GM20431 (cell line): Measurements from ENCODE around the gene ATG7.
"Not testable (repeated sequence)": the region's sequence is repeated elsewhere in the genome, so short reads cannot be mapped to it uniquely, and the experiment has no call there.

Experiments used
- in situ Hi-C: fragments of 300-500 bp; cut with MseI, MboI; formaldehyde crosslinking; loops from one replicate; pipeline ENCODE4 v1.15.0; 2020; ENCODE audit warnings: low sequenced_read_pairs; ENCODE audit not compliant: unreplicated experiment

Gene ATG7

DNA sequence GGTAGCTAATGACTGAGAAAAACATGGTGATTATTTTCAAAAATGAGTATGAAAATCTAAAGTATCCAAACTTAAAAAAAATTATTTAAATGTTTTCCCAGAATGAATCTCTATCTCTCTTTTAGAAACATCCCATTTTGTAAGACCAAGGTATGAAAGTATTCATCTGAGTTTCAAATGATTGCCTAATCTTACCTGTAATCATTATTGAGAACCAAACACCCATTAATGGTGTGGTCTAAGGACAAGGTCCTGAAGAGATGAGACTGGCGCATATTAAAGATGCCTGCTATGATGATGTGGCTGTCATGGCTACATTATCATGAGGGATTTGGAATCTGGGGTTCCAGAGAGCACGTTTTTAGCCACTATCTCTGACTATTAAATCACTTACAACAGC lies 206.0 kb downstream of the ATG7 start:
- in situ Hi-C loops = no loop called here

DNA sequence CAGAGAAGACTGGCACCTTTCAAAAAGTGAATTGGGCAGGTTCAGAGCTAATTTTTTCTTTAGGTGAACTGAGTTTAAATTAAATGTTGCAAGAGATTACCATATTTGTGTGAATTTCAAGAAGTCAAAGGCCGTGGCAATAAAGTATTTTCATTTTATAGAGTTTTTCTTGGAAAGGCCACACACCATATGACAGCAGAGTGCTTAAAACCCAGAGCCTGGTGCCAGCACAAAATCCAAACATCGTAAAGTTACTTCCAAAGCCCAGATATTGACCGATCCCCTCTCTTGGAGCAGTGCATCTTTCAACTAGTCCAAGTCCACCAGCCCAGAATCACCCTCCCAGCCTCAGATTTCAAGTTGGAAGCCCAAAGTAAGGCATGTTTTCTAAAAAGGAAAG lies 207.0 kb downstream of the ATG7 start:
- in situ Hi-C loops = no loop called here

GRCh38 chr3:11480663-11481298 lies 208.6 kb downstream of the ATG7 start:
- in situ Hi-C loops = no loop called here

- in situ Hi-C loops = no loop called here
Measured at GRCh38 chr3:11481556-11481955, 209.4 kb downstream of the ATG7 start.

DNA sequence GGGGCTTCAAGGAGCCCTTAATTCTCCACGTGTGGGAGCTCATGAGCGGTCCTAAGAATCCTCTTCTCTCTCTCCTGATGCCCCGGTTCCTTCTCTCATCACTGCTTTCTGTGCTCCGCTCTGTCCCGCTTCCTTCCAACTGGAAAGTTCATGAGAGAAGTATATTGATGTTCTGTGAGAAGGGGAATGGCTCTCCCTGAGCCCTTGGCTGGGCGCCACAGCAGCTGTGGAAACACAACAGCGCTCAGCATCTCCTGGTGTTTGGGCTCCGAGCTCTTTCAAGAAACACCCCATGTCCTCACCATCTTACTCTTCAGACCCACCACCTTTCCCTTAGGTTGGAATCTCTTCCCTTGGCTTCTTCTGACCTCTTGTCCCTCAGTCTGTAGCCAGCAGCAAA lies 209.8 kb downstream of the ATG7 start:
- in situ Hi-C loops = no loop called here

GRCh38 chr3:11488356-11488755 lies 216.2 kb downstream of the ATG7 start:
- in situ Hi-C loops = not testable (repeated sequence)

GRCh38 chr3:11494131-11494916 lies 222.1 kb downstream of the ATG7 start:
- in situ Hi-C loops = no loop called here

- in situ Hi-C loops = no loop called here
Measured at GRCh38 chr3:11495948-11496557, 223.9 kb downstream of the ATG7 start.

DNA sequence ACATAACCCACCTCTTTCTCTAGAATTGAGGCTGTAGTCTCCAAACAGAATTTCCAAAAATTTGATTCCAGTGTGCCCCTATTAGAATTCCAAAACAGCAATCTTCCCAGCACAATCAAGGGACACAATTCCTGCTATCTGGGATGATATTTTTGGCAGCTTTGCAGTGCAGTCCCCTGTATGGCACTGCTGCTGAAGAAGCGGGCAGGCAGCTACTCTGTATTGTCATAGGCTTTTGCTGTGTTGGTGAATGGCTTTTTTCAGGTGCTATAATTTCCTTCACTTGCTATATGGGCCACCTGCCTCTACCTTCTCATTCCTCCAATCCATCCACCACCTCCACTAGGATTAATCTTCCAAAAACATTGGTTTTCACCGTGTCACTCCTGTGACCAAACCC lies 226.0 kb downstream of the ATG7 start:
- in situ Hi-C loops = no loop called here

- in situ Hi-C loops = no loop called here
Measured at GRCh38 chr3:11498646-11499045, 226.4 kb downstream of the ATG7 start.

GRCh38 chr3:11499144-11499543 lies 226.9 kb downstream of the ATG7 start:
- in situ Hi-C loops = no loop called here

GRCh38 chr3:11502413-11502812 lies 230.2 kb downstream of the ATG7 start:
- in situ Hi-C loops = not testable (repeated sequence)

DNA sequence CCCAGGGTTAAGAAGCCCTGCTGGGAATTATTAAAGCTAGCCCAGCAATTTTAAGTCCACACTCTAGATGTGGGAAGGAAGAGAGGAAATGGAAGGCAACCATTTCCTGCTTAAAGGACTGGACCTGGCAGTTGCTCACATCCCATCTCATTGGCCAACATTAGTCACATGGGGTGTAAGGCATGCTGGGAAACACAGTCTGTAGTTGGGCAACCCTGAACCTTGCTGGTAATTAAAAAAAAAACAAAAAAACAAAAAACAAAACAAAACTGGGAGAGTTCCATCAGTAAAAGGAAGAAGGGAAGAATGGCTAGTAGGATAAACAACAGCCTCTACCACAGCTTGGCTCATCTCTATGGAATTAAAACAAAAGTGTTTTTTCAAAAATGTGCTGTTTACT lies 235.5 kb downstream of the ATG7 start:
- in situ Hi-C loops = no loop called here

DNA sequence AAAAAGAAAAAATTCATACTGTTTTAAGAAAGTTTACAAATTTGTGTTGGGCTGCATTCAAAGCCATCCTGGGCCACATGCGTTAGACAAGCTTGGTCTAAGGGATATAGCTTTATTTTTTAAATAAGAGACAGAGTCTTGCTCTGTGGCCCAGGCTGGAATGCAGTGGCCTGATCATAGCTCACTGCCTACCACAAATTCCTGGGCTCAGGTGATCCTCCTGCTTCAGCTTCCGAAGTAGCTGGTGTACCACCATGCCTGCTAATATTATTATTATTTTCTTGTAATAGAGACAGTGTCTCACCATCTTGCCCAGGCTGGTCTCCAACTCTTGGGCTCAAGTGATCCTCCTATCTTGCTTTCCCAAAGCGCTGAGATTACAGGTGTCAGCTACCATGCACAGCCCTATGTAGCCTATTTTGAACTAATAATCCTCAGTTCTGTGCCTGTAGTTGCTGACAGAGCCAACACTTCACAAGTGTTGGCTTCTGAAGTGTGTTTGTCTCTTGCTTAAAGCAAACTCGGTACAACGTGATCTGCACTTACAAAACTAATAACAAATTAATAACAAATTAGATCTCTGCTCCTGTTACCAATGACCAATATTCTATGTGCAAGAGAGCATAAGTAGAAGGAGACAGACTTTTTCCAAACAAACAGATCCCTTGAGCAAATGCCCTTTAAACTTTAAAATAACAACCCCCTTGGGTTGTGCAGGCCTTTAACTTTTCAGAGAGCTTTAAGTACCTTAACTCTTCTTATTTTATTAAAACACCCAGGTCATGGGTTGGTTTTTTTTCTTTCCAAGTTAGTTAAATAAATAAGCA lies 236.4 kb downstream of the ATG7 start:
- in situ Hi-C loops = no loop called here

DNA sequence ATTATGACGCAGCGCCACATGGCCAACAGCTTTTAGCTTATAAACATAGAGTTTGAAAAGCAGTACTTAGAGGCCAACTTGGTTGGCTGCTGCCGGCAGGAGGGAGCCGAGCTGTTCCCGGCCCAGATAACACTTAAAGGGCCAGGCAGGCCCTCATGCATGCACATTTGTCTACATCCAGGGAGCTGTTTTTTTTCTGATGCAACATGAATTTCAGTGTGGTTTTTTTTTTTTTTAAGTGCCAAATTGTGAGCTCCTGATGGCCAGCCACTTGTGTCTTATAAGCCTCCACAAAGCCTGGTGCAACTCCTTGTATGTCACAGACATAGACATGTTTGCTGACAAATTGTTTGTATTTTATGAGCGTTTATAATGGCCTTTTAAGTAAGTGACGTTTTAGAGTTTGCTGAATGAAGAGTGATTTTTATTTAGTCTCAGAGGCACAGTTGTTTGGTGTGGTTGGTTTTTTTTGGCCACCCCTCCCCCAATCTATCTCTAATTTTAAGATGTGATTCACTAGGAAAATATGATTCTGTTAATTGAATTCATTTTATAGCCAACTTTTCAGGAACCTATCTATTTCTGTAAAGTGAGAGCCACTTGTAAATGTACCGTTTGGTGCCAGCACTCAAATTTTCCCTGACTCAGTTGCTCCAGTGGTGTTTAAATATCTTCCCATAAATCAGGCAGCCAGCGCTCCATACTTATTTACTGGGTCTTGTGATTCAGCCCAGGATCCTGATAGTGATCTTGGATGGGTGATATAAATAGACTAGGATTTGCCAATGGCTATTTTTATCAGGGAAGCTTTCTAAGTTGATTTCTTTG lies 237.2 kb downstream of the ATG7 start:
- in situ Hi-C loops = no loop called here

- in situ Hi-C loops = no loop called here
Measured at GRCh38 chr3:11510001-11510340, 237.8 kb downstream of the ATG7 start.

- in situ Hi-C loops = no loop called here
Measured at GRCh38 chr3:11510356-11510755, 238.2 kb downstream of the ATG7 start.

- in situ Hi-C loops = not testable (repeated sequence)
Measured at GRCh38 chr3:11511606-11512005, 239.4 kb downstream of the ATG7 start.

DNA sequence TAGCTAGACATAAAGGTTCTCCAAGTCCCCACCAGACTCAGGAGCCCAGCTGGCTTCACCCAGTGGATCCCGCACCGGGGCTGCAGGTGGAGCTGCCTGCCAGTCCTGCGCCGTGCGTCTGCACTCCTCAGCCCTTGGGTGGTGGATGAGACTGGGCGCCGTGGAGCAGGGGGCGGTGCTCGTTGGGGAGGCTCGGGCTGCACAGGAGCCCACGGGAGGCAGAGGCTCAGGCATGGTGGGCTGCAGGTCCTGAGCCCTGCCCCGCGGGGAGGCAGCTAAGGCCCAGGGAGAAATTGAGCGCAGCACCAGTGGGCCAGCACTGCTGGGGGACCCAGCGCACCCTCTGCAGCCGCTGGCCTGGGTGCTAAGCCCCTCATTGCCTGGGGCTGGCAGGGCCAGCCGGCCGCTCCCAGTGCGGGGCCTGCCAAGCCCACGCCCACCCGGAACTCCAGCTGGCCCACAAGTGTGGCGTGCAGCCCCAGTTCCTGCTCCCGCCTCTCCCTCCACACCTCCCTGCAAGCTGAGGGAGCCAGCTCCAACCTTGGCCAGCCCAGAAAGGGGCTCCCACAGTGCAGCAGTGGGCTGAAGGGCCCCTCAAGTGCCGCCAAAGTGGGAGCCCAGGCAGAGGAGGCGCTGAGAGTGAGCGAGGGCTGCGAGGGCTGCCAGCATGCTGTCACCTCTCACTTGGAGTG lies 241.1 kb downstream of the ATG7 start:
- in situ Hi-C loops = not testable (repeated sequence)
